ENCODE results near the gene MYCBP2.
A peak's percentile ranks its signal among the peaks of the same experiment; 100 is the strongest.
"Not testable (repeated sequence)": the region's sequence is repeated elsewhere in the genome, so short reads cannot be mapped to it uniquely, and the experiment has no call there.

MYCBP2 gene, protein sequence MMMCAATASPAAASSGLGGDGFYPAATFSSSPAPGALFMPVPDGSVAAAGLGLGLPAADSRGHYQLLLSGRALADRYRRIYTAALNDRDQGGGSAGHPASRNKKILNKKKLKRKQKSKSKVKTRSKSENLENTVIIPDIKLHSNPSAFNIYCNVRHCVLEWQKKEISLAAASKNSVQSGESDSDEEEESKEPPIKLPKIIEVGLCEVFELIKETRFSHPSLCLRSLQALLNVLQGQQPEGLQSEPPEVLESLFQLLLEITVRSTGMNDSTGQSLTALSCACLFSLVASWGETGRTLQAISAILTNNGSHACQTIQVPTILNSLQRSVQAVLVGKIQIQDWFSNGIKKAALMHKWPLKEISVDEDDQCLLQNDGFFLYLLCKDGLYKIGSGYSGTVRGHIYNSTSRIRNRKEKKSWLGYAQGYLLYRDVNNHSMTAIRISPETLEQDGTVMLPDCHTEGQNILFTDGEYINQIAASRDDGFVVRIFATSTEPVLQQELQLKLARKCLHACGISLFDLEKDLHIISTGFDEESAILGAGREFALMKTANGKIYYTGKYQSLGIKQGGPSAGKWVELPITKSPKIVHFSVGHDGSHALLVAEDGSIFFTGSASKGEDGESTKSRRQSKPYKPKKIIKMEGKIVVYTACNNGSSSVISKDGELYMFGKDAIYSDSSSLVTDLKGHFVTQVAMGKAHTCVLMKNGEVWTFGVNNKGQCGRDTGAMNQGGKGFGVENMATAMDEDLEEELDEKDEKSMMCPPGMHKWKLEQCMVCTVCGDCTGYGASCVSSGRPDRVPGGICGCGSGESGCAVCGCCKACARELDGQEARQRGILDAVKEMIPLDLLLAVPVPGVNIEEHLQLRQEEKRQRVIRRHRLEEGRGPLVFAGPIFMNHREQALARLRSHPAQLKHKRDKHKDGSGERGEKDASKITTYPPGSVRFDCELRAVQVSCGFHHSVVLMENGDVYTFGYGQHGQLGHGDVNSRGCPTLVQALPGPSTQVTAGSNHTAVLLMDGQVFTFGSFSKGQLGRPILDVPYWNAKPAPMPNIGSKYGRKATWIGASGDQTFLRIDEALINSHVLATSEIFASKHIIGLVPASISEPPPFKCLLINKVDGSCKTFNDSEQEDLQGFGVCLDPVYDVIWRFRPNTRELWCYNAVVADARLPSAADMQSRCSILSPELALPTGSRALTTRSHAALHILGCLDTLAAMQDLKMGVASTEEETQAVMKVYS (N-terminal part only)

GRCh38 chr13:77326905-77327604 lies at the start of gene MYCBP2:
TSS of gene MYCBP2 (minus strand) at chr13:77327094. CDS start at chr13:77326775, 319 bp downstream.
- peak; percentile 98 for DNase-seq

GRCh38 chr13:77375560-77376108 lies 48.7 kb upstream of the MYCBP2 start:
- DNase-seq = no peak

DNA sequence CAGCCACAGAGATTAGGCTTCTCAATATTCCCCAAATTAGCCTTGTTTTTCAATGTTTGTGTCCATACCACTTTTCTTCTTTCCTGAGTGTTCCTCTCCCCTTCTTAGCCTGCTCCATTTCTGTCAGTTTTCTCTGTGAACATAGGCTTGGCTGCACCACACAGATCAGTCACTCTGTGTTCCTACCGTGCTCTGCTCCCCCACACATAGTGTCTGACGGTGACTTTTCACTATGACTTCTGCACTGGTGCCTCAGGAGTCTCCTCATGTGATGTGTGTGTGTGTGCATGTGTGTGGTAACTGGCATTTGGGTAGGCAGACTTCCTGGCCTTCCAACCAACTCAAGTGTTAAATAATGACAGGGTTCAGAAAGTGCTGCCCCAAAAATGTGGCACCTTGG lies 47.9 kb upstream of the MYCBP2 start:
- no peak for DNase-seq

DNA sequence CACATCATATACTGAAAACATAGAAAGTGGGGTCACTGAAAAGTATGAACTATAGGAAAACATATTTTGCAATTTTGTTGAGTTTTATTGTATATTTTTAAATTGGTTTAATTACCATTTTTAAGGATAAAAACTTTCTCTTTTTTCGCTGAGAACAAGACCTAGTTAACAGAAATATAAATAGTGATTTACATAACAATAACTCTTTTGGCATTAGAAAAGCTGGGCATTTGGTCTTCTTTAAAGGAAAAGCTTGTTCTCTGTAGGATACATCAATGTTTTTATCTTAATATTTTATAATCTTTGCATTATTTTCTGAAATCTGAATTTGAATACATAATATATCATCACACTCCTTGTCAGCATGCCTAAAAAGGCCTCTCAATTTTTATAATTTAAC lies 47.4 kb upstream of the MYCBP2 start:
- DNase-seq = no peak

DNA sequence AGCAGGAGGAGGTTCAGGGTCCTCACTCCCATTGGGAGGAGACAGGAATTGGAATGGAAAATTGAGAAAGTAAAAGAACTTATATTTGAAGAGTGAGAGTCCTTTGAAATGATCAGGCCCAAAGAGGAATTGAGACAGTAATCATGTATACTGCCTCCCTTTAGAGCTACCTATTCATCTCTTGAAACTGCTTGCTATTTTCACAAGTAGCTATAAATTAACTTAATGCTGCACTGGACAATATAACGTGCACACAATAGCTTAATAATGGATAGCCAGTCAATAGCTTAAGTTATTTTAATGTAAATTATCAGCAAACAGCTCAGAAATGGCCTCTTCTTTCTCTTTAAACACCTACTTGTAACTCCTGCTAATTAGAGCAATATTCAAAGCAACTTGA lies 46.6 kb upstream of the MYCBP2 start:
- no peak for DNase-seq

DNA sequence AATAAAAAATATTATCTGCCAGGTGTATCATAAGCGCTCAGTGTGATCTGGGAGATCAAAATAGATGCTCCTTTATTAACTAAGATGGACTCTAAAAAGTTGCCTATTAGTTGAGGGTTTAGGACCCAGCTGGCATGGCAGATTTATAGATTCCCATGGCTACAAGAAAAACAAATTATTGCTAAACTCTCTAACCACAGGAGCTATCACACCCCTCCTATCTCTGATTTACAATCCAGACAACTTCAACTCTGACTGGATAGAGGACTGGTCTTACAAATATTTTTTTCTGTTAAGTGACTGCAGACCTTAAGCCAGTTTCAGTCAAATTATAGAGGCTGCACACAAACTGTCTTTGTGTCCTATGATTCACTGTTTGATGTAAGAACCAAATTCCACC lies 45.4 kb upstream of the MYCBP2 start:
- no peak for DNase-seq

DNA sequence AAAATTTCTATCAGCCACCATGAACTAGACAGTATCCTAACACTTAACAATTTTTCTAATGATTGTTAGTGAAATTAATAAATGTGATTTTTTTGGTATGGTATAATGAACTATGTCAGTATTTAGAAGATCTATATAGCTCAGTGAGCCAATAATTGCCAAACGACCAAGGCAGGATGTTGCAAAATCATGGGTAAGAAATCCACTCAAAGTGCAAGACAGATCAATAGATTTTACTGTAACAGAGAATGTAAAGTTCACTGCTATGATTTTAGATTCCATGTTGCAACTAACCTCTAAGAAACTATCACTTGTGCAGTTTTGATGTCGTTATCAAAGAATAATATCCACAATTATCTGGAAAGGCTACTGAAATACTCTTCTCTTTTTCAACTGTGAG lies 44.0 kb upstream of the MYCBP2 start:
- DNase-seq = no peak

DNA sequence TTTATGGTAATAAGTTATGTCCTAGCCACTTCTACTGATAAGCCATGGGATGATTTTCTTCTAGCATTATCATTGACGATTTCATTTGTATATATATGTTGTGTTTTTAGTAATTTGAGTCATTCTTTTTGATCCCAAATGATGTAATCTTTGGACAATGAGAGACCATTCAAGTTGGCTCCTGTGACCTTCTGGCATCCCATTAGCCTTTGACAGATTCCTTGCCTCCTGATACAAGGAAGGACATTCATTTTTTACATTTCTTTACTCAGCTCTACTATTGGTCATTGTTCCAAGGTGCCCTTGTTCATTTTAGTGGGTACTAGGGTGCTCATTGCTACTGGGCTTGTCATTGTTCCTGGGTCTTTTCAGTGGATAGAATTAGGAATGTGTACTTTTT lies 35.3 kb upstream of the MYCBP2 start:
- DNase-seq = no peak

- no peak for DNase-seq
Observed at GRCh38 chr13:77360032-77360685, 33.3 kb upstream of the MYCBP2 start.

GRCh38 chr13:77359171-77359570 lies 32.3 kb upstream of the MYCBP2 start:
- no peak for DNase-seq

DNA sequence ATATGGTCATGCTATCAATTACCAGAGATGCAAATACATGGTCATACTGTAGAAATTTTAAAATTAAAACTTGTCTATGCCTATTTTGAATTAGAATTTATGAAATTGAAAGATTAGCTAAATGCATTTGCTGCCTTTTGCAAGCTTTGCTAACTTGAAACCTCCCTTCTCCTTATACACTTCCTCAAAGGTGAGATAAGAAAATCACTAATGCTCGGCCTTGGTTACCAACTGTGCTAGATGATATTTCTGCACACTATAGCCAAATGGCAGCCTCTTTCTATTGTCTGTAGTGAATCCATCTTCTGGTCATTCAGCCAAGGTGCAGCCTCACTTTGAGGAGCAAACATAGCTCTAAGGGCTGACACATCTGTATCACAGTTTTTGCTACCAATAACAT lies 31.1 kb upstream of the MYCBP2 start:
- DNase-seq = no peak

GRCh38 chr13:77356155-77356554 lies 29.3 kb upstream of the MYCBP2 start:
- no peak for DNase-seq

DNA sequence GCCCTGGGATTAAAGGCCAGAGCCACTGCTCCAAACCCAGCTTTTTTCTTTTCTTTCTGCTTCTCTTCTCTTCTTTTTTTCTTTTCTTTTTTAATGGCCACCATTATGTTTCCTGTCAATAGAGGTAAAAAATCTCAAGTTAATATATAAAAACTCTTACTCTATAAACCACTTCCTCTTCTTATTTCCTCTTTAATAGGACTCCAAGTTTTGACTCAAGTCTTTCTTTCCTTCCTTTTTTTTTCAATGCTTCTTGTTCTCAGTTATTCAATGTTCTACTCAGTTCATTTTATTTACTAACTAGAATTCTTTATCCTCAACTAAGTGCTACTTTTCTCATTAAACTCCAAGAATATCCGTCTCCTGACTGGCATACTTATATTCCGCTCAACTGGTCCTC lies 27.1 kb upstream of the MYCBP2 start:
- DNase-seq = no peak

DNA sequence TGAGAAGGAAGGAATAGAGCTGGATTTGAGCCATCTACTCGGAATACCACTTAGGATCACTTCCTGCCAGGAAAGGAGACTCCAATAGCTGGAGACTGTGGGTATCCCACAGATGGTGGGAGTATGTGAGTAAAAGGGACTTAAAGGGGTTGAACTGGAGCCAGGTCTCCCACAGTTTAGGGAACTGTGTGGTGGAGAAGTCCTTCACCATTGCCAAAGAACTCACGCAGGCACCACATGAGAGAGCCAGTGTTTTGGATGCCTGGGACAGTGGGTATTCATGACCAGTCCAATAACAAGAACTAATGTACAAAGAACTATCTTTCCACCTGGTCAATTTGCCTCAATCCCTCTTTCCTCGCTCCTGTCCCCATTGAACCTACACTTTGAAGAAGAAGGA lies 24.4 kb upstream of the MYCBP2 start:
- no peak for DNase-seq

DNA sequence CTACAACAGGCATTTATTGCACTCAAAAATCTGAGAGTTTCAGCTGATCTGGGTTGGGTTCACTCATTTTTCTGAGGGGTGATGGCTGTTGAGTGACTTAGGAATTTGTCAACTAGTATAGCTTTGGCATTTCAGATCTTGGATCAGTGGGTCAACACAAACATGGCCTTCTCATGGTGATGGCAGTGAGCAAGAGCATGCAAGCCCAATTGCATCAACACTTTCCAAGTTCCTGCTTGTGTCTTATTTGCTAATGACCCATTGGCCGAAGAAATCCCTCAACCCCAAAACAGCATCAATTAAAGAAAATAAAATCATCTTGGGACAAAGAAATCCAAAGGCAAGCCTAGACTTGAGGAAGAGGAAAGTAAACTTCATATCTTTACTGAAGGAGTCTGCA lies 23.9 kb upstream of the MYCBP2 start:
- no peak for DNase-seq

DNA sequence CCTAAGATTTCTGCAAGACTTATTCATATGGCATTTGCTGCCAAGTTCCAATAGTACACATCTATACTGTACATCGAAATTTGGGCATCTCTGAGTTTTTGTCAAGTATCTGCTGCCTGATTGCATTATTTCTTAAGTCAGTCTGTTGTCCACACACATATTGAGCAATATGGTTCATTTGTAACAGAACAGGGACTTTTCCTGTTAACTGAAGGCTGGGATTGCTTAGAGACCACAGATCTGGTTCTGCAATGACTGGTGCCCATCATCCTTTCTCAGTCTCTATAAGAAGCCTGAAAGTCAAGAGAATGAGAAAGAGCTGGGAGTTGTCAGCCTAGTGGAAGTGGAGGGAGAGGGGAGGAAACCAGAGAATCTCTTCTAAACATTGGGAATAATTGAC lies 22.5 kb upstream of the MYCBP2 start:
- no peak for DNase-seq

DNA sequence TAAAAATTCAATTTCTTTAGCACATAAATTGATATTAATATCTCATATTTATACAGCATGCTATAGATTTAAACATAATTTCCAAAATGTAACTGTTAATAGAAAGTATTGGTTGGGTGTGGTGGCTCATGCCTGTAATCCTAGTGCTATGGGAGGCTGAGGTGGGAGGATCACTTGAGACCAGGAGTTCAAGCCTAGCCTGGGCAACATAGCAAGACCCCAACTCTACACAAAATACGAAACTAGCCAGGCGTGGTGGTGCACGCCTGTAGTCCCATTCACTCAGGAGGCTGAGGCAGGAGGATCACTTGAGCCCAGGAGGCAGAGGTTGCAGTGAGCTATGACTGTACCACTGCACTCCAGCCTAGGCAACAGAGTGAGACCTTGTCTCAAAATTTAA lies 20.5 kb upstream of the MYCBP2 start:
- DNase-seq = not testable (repeated sequence)

GRCh38 chr13:77345150-77345780 lies 18.4 kb upstream of the MYCBP2 start:
- no peak for DNase-seq

- DNase-seq = no peak
Observed at GRCh38 chr13:77343841-77344240, 16.9 kb upstream of the MYCBP2 start.

DNA sequence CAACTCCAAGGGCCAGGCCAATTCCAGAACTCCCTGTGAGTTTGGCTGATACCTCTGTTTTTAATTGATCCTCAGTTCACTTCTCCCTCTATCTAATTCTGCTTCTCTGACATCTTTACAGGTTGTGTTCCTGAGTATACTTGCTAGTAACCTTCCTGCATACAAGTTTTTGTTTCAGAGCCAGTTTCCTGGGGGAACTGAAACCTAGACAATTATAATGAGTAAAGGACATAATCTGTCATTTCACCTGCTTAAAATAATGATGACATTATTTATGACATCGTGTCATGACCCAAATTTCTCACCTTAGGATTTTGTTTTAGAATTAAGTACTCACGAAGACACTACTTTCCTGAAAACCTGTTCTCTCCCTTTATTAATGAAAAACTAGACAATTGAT lies 12.5 kb upstream of the MYCBP2 start:
- DNase-seq = no peak

DNA sequence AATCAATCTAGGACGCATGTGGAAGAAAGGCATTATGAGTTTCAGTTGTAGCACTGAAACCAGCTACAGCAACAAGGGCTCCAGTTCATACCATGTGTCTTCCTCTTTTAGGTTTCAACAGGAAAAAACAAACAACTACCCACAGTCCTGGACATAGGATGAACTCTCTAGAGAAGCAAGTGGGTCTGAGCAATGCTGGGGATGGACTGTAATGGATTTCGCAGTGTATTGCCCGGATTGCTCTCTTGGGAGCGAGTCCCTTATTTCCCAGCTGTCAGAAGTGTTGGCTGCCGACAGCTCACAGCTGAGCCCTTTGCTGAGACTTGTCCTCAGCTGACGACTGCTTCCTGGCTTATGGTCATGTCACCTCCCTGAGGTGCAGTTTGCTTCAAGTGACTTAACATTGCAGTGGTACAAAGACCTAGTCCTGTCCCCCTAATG lies 12.1 kb upstream of the MYCBP2 start:
- DNase-seq = no peak

Measured in stimulated activated CD8-positive, alpha-beta memory T cell treated with anti-CD3 and anti-CD28 coated beads, Interleukin-4, amount 100 ng/mL, for 48 hours (primary cell).